ENCODE data around the gene RNF151.

RNF151 gene

DNA sequence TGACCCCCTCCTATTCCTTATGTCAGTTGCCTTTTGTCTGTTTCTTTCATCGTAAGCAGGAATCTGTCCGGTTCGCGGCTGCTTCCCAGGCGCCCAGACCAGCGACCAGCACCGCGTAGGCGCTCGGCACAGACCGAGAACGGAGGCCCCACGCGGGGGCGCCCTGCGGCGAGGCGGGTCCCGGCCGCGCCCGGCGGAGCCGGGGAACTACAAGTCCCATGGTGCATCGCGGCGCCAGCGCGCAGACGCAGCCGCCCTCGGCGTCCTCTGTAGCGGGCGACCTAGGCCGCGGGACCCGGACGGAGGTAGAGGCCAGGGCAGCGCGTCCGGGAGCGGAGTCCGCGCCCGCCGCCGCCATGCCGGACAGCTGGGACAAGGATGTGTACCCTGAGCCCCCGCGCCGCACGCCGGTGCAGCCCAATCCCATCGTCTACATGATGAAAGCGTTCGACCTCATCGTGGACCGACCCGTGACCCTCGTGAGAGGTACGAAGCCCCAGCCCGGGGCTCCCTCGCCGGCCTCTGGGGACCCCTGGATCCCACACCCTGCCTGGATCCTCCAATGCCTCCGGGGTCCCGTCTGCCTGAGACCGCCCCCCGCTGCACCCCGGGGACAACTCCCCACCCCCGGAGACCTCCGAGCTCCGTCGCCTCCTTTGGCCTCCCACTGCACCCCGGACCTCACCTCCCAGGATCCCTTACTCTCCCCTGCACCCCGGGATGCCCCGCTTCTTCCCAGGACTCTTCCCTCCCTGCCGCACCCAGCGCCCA is 7.2 kb upstream of the RNF151 start, which contains the start of gene NDUFB10:
TSS of gene NDUFB10 (plus strand) at position 270 of the 771 bp plus-strand sequence. CDS start at position 357, 87 bp downstream.
- DNase-seq (ENCODE audit: low read depth, low spot score): peak; percentile 94

DNA sequence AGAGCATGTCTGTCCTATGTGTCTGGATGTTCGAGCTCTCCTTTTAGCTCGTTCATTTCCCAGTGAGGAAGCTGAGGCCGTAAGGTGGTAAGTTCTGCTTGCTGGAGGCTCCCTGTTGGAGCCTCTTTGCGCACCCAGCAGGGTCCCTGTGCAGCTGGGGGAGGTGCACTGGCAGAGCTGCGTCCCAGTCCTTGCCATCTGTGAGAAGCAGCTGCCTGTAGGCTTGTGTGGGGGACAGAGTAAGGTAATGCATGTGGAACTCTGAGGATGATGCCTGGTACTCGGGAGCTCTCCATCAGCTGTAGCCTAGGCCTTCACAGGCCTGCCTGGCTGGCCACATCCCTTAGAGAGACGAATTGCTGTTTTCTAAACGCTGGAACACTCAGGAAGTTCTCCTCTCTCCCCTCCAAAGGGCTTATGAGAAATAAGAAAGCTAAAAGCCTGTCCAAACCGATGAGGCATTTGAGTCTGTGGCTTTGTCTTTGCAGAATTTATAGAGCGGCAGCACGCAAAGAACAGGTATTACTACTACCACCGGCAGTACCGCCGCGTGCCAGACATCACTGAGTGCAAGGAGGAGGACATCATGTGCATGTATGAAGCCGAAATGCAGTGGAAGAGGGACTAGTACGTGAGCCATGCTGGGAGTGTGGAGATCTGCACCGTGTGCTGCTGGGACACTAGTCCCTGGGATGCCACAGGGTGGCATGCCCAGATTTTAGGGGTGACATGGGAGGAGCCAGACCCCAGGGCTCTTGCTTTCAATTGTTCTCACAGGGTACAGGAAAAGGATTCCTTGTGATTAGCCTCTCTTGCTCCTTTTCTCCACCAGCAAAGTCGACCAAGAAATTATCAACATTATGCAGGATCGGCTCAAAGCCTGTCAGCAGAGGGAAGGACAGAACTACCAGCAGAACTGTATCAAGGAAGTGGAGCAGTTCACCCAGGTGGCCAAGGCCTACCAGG is 5.7 kb upstream of the RNF151 start:
- DNase-seq (ENCODE audit: low read depth, low spot score): peak; percentile 82

DNA sequence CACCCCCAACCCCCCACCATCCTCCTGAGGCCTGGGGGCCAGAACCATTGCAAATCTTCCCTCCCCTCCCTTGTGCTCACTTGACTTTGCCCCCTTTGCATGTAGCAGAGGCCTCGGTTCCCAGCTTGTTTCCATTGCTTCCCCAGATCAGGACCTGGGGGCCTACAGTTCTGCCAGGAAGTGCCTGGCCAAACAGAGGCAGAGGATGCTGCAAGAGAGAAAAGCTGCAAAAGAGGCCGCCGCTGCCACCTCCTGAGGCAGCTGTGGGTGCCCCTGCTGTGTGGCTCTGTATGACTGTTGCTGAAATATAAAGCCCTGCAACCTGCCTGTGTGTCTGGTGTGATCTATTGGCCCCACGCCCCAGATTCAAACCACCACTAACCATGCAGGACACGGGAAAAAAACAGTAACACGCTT is 5.0 kb upstream of the RNF151 start:
- DNase-seq (ENCODE audit: low read depth, low spot score): peak; percentile 67

DNA sequence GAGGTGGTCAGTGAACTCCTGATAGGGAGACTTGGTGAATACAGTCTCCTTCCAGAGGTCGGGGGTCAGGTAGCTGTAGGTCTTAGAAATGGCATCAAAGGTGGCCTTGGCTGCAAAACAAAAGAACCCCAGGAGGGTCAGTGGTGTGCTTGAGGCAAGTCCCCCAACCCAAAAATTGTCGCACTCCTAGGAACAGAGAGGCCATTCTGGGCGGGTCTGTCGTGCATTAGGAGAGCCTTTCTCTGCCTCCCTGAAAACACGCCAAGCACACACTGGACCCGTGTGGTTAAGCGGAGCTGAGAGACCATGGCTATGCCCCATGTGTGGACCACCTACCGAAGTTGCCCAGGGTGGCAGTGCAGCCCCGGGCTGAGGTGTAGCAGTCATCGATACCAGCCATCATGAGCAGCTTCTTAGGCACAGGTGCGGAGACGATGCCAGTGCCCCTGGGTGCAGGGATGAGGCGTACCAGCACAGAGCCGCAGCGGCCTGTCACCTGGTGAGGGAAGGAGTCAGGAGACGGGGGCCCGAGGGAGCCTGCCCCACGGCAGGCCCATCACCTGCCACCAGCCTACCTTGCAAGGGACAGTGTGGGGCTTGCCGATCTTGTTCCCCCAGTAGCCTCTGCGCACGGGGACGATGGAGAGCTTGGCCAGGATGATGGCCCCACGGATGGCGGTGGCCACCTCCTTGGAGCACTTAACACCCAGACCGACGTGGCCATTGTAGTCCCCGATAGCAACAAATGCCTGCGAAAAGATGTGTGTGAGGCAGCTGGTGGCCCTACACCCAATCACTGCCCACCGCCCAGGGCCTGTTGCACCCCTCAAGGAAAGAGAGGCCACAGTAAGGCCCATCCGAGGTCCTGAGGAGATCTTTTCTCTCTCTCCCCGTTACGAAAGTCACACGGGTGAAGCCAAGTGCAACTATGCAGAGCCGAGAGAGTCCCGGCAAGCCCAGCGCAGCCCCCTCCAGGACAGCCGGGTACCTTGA is 4.2 kb upstream of the RNF151 start:
- peak; percentile 34 for DNase-seq (ENCODE audit: low read depth, low spot score)

DNA sequence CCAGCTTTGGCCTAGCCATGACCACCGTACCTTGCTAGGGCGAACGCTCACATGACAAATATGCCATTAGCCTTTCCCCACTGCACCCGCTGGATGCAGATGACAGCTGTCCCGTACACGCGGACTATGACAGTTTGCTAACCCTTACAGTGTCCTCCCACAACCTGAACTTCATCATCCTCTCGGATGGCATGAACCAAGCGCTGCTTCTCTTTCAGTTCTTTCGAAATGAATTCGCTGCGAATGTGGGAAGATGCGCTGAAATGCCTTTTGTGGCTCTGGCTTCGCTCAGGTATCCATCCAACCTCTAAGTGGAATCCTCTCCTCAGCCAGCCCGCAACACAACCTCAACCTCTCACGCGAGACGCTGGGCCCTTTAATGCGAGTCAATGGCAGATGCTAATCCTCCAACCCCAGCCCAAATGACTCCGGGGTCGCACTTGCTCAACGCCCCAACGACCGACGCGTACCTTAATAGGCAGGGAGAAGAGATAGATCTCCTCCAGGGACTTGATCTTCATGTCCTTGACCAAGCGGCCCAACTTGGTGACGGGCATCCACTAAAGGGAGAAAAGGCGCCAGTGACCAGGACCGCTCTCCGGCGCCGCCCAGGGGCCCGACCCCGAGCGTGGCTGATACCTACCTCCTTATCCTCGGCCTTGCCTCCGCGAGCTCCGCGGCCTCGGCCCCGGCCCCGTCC is 2.7 kb upstream of the RNF151 start:
- DNase-seq (ENCODE audit: low read depth, low spot score): peak; percentile 35

DNA sequence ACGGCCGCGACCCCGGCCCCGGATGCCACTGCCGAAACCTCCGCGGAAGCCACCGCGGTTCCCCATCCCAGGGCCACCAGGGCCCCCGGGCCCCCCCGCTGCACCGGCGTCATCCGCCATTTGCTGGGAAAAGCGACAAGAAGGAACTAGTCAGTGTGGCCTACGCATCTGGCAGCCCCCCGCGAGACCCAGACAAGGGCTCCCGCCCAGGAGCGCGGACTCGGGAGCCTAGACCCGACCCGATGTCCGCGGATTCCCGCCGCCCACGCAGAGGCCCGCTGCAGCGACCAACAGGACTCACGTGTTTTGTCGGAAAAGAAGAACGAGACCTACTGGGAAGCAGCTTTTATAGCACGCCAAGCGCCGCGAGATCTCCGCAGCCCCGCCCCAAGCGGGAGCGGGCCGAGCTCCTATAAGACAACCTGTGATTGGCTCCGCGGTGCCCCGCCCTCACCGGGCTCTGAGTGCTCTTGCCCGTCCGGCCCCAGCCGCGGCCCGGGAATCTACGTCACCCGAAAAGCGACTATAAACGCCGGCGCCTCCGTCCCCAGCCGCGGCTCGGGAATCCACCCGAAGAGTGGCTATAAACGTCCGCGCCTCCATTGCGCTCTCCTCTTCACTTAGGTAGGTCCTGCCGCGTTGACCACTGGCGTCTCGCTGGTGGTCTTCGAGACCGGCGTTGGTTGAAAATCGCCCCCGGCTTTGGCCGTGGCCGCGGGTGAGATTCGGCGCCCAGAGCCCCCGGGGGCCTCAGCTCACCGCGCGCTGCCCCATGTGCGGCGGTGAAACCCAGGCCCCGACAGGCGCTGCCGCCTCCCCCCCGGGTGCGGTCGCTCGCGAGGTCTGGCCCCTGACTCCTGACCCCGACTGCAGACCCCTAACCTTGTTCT is 1.9 kb upstream of the RNF151 start, which contains the start of gene RPS2:
TSS of gene RPS2 (minus strand) at position 321 of the 890 bp plus-strand sequence. CDS start at position 120, 201 bp downstream.
- peak; percentile 99 for DNase-seq (ENCODE audit: low read depth, low spot score)

DNA sequence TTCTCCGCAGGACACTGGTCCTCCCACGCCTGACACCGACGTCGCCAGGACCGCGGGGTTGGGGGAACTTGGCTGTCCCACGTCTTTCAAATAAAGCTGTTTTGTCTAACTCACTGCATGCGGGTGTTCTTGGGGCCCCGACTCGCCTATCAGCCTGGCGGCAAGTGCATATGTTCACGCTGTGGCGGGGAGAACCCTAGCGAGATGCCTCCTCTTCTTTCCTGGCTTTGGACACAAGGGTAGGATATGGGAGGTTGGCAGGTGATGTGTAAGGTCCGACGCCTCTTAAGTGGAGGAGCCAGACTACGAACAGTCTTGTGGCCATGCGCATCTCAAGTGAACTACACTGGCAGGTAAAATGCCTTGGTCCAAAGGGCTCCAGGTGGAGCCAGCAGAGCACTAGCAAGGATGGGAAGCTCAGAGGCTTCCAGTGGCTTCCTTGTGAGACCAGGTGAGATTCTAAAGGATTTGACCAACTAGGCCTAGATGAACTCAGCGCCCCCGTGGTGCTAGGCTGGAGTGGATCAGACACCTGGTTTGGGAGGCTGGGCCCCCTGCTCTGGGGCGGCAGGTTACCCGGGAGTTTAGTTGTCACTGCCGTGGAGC is 1.2 kb upstream of the RNF151 start:
- DNase-seq (ENCODE audit: low read depth, low spot score): no peak

DNA sequence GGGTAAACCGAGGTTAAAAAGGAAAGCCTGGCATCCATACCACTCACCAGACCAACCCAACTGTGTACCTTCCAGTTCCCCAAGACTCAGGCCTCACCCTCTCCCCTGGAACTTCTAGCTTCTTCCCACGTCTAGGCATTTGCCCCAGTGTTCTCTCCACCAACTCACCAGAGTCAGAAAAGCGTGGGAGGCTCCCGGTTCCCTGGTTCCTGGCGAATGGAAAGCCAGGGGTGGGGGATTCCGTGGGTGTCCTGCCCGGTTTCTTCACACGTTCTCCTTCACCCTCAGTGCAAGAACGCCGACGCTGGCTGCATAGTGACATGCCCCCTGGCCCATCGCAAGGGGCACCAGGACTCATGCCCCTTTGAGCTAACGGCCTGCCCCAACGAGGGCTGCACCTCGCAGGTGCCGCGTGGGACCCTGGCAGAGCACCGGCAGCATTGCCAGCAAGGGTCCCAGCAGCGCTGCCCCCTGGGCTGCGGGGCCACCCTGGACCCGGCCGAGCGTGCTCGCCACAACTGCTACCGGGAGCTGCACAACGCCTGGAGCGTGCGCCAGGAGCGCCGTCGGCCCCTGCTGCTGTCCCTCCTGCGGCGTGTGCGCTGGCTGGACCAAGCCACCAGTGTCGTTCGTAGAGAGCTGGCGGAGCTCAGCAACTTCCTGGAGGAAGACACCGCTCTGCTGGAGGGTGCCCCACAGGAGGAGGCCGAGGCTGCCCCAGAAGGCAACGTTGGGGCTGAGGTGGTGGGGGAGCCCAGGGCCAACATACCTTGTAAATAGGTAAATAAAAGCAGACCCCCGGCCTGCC is 1.7 kb downstream of the RNF151 start:
- DNase-seq (ENCODE audit: low read depth, low spot score): no peak

DNA sequence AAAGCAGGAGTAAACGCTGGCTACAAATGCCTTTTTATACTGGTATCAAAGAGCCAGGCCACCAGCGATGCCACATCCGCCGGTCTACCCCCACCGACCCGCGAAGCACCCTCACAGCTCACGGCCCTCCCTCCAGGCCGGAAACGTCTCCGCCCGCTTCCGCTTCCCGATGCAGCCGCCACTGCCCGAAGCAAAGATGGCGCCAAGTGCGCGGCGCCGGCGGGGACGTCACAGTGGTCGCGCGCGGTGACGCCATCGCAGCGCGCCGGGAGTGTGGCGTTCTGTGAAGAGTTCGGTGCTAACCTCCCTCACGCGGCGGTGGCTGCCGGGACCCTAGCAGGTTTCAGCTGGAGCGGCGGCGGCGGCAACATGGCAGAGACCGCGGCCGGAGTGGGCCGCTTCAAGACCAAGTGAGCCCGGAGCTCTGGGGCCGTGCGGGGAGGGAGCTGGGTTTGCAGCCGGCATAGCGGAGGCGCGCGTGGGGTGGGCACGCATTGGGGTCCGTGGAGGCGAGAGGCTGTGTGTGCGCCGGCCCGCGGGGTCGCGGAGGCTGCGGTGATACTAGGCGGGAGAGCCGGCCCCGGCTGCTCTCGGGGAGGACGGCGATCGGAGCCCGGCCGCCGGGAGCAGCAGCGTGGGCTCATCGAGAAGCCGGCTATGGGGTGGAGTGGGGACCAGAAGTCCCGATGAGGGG is 5.3 kb downstream of the RNF151 start, which contains the start of gene TBL3:
TSS of gene TBL3 (plus strand) at position 258 of the 694 bp plus-strand sequence. CDS start at position 370, 112 bp downstream.
- DNase-seq (ENCODE audit: low read depth, low spot score): peak; percentile 98

DNA sequence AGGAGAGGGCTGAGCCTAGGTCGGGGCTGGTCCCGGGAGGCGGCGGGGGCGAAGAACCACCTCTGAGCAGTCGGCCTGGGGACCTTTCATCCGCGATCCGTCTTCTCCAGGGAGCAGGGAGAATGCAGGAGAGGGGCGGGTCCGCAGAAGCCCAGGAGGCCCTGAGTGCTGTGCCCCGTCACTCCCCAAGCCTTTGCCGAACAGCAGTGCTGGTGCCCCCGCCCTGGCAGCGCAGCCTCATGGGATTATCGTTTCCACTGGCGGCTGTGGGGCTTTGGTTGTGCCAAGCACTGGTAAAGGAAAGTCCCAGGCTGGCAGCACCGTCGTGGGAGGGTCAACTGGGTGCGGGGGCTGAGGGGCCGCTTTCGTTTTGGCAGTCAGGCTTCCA is 5.8 kb downstream of the RNF151 start:
- peak; percentile 39 for DNase-seq (ENCODE audit: low read depth, low spot score)

DNA sequence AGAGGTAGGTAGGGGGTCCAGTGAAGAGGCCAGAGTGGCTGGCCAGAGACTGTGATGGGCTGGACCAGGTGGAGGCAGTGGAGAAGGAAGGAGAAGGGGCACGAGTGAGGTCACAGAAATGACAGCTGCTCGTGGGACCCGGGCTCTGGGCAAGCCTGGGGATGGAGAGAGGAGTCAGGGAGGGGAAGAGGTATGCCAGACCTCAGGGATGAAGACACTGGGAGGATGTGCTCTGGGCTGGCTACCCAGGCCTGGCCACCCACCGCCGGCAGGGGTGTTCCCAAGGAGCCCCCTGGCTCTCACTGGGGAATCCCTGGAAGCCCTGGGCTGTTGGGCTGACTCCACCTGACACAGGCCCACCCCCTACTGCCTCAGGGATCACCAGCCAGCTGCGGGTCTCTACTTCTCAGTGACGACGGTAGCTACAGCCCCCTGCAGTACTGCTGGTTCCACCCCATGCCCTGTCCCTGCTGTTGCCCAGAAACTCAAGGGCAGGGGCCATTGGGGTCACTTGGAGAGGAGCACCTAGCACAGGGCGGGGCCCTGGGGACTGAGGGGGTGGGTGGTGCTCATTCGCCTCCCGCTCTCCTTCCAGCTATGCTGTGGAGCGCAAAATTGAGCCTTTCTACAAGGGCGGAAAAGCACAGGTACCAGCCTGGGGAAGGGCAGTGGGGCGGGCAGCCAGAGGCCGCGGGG is 7.0 kb downstream of the RNF151 start:
- no peak for DNase-seq (ENCODE audit: low read depth, low spot score)

DNA sequence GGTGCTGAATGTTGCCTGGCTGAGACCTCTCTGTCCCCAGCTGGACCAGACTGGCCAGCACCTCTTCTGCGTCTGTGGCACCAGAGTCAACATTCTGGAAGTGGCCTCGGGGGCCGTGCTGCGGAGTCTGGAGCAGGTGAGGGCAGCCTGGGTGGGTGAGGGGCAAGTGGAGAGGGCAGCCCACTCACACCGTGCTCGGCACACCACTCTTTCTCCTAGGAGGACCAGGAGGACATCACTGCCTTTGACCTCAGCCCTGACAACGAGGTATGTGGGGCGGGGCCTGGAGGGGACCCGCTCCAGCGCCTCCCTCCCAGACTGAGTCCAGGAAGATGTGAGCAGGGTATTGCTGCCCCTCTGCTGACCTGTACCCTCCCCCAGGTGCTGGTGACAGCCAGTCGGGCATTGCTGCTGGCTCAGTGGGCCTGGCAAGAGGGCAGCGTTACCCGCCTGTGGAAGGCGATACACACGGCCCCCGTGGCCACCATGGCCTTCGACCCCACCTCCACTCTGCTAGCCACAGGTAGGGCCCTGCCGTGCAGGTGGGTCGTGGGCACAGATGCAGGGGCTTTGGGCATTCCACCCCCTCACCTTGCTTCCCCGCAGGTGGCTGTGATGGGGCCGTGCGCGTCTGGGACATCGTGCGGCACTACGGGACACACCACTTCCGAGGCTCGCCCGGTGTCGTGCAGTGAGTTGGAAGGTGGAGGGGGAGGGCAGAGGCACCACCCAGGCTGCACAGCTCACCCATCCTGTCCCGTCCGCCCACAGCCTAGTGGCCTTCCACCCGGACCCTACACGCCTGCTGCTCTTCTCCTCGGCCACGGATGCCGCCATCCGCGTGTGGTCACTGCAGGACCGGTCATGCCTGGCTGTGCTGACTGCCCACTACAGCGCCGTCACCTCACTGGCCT is 7.8 kb downstream of the RNF151 start:
- no peak for DNase-seq (ENCODE audit: low read depth, low spot score)

DNA sequence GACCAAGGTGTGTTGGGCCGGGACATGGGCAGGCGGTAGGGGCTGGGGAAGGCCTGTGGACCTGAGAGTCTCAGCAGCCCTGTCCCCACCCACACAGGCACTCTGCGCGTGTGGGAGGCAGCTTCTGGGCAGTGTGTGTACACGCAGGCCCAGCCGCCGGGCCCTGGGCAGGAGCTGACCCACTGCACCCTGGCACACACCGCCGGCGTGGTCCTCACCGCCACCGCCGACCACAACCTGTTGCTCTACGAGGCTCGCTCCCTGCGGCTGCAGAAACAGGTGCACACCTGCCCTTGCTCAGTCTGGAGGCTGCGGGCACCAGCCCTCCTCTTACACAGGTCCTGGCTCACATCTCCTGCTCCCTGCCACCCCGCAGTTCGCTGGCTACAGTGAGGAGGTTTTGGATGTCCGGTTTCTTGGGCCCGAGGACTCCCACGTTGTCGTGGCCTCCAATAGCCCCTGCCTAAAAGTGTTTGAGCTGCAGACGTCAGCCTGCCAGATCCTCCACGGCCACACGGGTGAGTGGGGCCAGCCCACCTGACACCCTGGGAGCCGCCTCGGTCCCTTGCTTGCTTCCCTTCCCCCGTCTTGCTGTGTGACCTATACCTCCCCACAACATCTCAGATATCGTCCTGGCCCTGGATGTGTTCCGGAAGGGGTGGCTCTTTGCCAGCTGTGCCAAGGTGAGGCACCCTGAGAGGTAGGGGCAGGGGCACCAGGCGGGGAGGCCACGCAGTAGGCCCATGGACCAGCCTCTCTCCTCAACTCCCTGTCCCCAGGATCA is 9.0 kb downstream of the RNF151 start:
- no peak for DNase-seq (ENCODE audit: low read depth, low spot score)

DNA sequence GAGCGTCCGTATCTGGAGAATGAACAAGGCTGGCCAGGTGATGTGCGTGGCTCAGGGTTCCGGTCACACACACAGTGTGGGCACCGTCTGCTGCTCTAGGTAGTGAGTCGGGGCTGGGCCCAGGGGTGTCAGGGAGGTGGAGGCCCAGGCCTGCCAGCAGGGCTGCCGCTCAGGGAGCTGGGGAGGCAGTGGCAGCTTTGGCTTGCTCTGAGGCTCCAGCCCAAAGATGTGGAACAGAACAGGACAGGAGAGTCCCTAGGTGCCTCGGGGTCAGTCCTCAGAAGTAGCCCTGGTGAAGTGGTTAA is 9.5 kb downstream of the RNF151 start:
- no peak for DNase-seq (ENCODE audit: low read depth, low spot score)
